H9 (cell line): Measurements from ENCODE around the gene SYT9. TPM values are rescaled to one million over a fixed set of nuclear protein-coding genes. Genes with fewer than 3 reads are reported as not detected.

Experiments used
- DNase-seq: peaks from one replicate; pipeline ENCODE4 v3.0.0-alpha.2; 2017
- H2AFZ ChIP-seq: one replicate; pipeline ENCODE4 v1.6.1; 2013; ENCODE audit warnings: mild to moderate bottlenecking, low read length, control low read depth, moderate library complexity
- H2AK5ac ChIP-seq: 2 replicates; pipeline ENCODE4 v1.6.1; 2013; ENCODE audit warnings: low read length, control low read depth, mixed read lengths; ENCODE audit not compliant: insufficient read length
- H2BK120ac ChIP-seq: one replicate; pipeline ENCODE4 v1.6.1; 2013; ENCODE audit warnings: low read depth, mild to moderate bottlenecking, low read length, control low read depth, inconsistent platforms; ENCODE audit not compliant: poor library complexity, severe bottlenecking
- H2BK12ac ChIP-seq: 2 replicates; pipeline ENCODE4 v1.6.1; 2013; ENCODE audit warnings: low read length, control low read depth, mixed read lengths, low read depth; ENCODE audit not compliant: insufficient read length
- H2BK15ac ChIP-seq: 2 replicates; pipeline ENCODE4 v1.6.1; 2013; ENCODE audit warnings: low read depth, low read length, control low read depth
- H2BK20ac ChIP-seq: one replicate; pipeline ENCODE4 v1.6.1; 2013; ENCODE audit warnings: low read depth, mild to moderate bottlenecking, low read length, control low read depth, inconsistent platforms; ENCODE audit not compliant: poor library complexity, severe bottlenecking
- H2BK5ac ChIP-seq: 2 replicates; pipeline ENCODE4 v1.6.1; 2013; ENCODE audit warnings: low read length, control low read depth, mixed read lengths; ENCODE audit not compliant: insufficient read length
- H3K14ac ChIP-seq: 2 replicates; pipeline ENCODE4 v1.6.1; 2013; ENCODE audit warnings: low read length, control low read depth; ENCODE audit not compliant: insufficient read depth
- H3K18ac ChIP-seq: 2 replicates; pipeline ENCODE4 v1.6.1; 2013; ENCODE audit warnings: low read depth, mild to moderate bottlenecking, mixed read lengths, low read length, control low read depth; ENCODE audit not compliant: insufficient read length
- H3K23ac ChIP-seq: 2 replicates; pipeline ENCODE4 v1.6.1; 2013; ENCODE audit warnings: low read length, control low read depth, mixed read lengths, low read depth; ENCODE audit not compliant: insufficient read length
- H3K23me2 ChIP-seq: 2 replicates; pipeline ENCODE4 v1.6.1; 2013; ENCODE audit warnings: low read depth, mild to moderate bottlenecking, mixed read lengths, low read length, control low read depth; ENCODE audit not compliant: insufficient read length, poor library complexity, severe bottlenecking
- H3K27ac ChIP-seq: 2 replicates; pipeline ENCODE4 v1.5.1; 2013; ENCODE audit warnings: low read length, control low read depth, mixed read lengths, low read depth; ENCODE audit not compliant: insufficient read length
- H3K27me3 ChIP-seq: 2 replicates; pipeline ENCODE4 v1.6.1; 2013; ENCODE audit warnings: low read length, control low read depth, inconsistent platforms; ENCODE audit not compliant: insufficient read depth
- H3K4ac ChIP-seq: 2 replicates; pipeline ENCODE4 v1.6.1; 2013; ENCODE audit warnings: low read depth, mild to moderate bottlenecking, control low read depth, inconsistent platforms, low read length, moderate library complexity
- H3K4me1 ChIP-seq: 2 replicates; pipeline ENCODE4 v1.6.1; 2013; ENCODE audit warnings: low read length, control low read depth, inconsistent platforms; ENCODE audit not compliant: insufficient read depth
- H3K4me2 ChIP-seq: 2 replicates; pipeline ENCODE4 v1.6.1; 2013; ENCODE audit warnings: low read length, control low read depth, mixed read lengths; ENCODE audit not compliant: insufficient read length, insufficient read depth
- H3K56ac ChIP-seq: 2 replicates; pipeline ENCODE4 v1.6.1; 2013; ENCODE audit warnings: low read depth, mild to moderate bottlenecking, mixed read lengths, low read length, control low read depth; ENCODE audit not compliant: insufficient read length
- H3K79me1 ChIP-seq: 2 replicates; pipeline ENCODE4 v1.6.1; 2013; ENCODE audit warnings: low read depth, mild to moderate bottlenecking, moderate library complexity, low read length, control low read depth, inconsistent platforms; ENCODE audit not compliant: insufficient read depth, poor library complexity, severe bottlenecking
- H3K79me2 ChIP-seq: 2 replicates; pipeline ENCODE4 v1.6.1; 2013; ENCODE audit warnings: low read length, control low read depth, inconsistent platforms; ENCODE audit not compliant: insufficient read depth
- H3K9ac ChIP-seq: 2 replicates; pipeline ENCODE4 v1.6.1; 2013; ENCODE audit warnings: low read length, control low read depth, mixed read lengths; ENCODE audit not compliant: insufficient read length; ENCODE audit errors: extremely low read depth
- H3K9me3 ChIP-seq: one replicate; pipeline ENCODE4 v1.6.1; 2013; ENCODE audit warnings: low read depth, low read length, inconsistent platforms; ENCODE audit not compliant: control insufficient read depth
- H3T11ph ChIP-seq: one replicate; pipeline ENCODE4 v1.6.1; 2013; ENCODE audit warnings: mild to moderate bottlenecking, low read length, control low read depth, inconsistent platforms
- H4K20me1 ChIP-seq: one replicate; pipeline ENCODE4 v1.6.1; 2013; ENCODE audit not compliant: control insufficient read depth, insufficient read length, insufficient read depth
- H4K5ac ChIP-seq: 2 replicates; pipeline ENCODE4 v1.6.1; 2013; ENCODE audit warnings: low read depth, mild to moderate bottlenecking, mixed read lengths, low read length, control low read depth; ENCODE audit not compliant: insufficient read length
- H4K8ac ChIP-seq: replicated peaks from 2 replicates; pipeline ENCODE4 v1.6.1; 2013; ENCODE audit warnings: low read length, control low read depth, mixed read lengths, low read depth; ENCODE audit not compliant: insufficient read length
- H4K91ac ChIP-seq: 2 replicates; pipeline ENCODE4 v1.6.1; 2013; ENCODE audit warnings: low read depth, mild to moderate bottlenecking, moderate library complexity, mixed read lengths, low read length, control low read depth; ENCODE audit not compliant: insufficient read length
- H3K27ac Mint-ChIP-seq, 3 experiments: 2 replicates in 2 of 3; 3 replicates in 1 of 3; pipeline ENCODE4 v1.8.0; 2020 to 2021; ENCODE audit warnings: mixed read lengths in 3 of 3, mild to moderate bottlenecking in 1 of 3, moderate library complexity in 1 of 3
- H3K27me3 Mint-ChIP-seq: 2 replicates; pipeline ENCODE4 v1.8.0; 2021; ENCODE audit warnings: low read depth, mild to moderate bottlenecking, moderate library complexity, mixed read lengths
- H3K36me3 Mint-ChIP-seq, 3 experiments: 2 replicates in 2 of 3; 3 replicates in 1 of 3; pipeline ENCODE4 v1.8.0; 2020 to 2021; ENCODE audit warnings: low read depth in 3 of 3, mixed read lengths in 3 of 3; ENCODE audit not compliant: insufficient read depth in 1 of 3
- H3K4me1 Mint-ChIP-seq, 2 experiments: 2 replicates each; pipeline ENCODE4 v1.8.0; 2020; ENCODE audit warnings: mixed read lengths in 2 of 2
- H3K4me3 Mint-ChIP-seq, 2 experiments: 2 replicates in 1 of 2; 3 replicates in 1 of 2; pipeline ENCODE4 v1.8.0; 2020 to 2021; ENCODE audit warnings: mild to moderate bottlenecking in 2 of 2, mixed read lengths in 2 of 2, moderate library complexity in 1 of 2
- H3K9me3 Mint-ChIP-seq, 2 experiments: 2 replicates in 1 of 2; 3 replicates in 1 of 2; pipeline ENCODE4 v1.8.0; 2020; ENCODE audit warnings: mild to moderate bottlenecking in 2 of 2, mixed read lengths in 2 of 2, moderate library complexity in 1 of 2
- CTCF ChIP-seq: fragments of 200-600 bp; sonication (generic); conservative IDR thresholded peaks from 3 replicates; pipeline ENCODE4 v1.8.0; 2021; ENCODE audit warnings: antibody characterized with exemption, mild to moderate bottlenecking
- WGBS: extraction: QIAGEN DNeasy Blood & Tissue Kit; methylation state at CpG from one replicate; pipeline ENCODE4 v1.1.7; 2013; ENCODE audit warnings: missing lambda C conversion rate, low lambda C conversion rate, mixed read lengths; ENCODE audit not compliant: insufficient read length; ENCODE audit errors: extremely low coverage; 5-methylcytosine and 5-hydroxymethylcytosine counted together
- total RNA-seq: library from RNA; stranded (reverse); gene quantifications from 2 replicates; pipeline ENCODE4 v1.2.1, GENCODE V29; 2021

The SYT9 gene
- total RNA-seq, 1 experiment from 2014 or later: 0.63 TPM

GRCh38 chr11:7253800-7254199, 2.1 kb downstream of the SYT9 start:
- Histone ChIP-seq H3K4me2 (no peak overlapping the region), H3K23ac (no peak overlapping the region), H3T11ph (no peak overlapping the region), H2AK5ac (no peak overlapping the region), H3K79me2 (no peaks in the 10 kb centered on the region), H4K5ac (no peak overlapping the region), H4K91ac (no peak overlapping the region), H3K27me3 (peaks cover 10% of the 10 kb centered on the region; the same call in 1 of the 2 replicates), H2BK20ac (no peak overlapping the region), H2BK120ac (no peak overlapping the region), H3K23me2 (peaks cover 10% of the 10 kb centered on the region), H3K4ac (no peak overlapping the region), H4K8ac (no peak overlapping the region), H3K4me1 (peaks cover 4% of the 10 kb centered on the region; the same call in 1 of the 2 replicates), H2BK15ac (no peak overlapping the region), H3K9me3 (no peaks in the 10 kb centered on the region), H3K14ac (no peak overlapping the region), H2BK12ac (no peak overlapping the region), H2BK5ac (no peak overlapping the region), H3K27ac (no peak overlapping the region), H3K79me1 (no peaks in the 10 kb centered on the region), H4K20me1 (no peaks in the 10 kb centered on the region), H3K56ac (no peak overlapping the region), H3K18ac (no peak overlapping the region), H3K9ac (no peak overlapping the region), H2AFZ (no peak overlapping the region)
- no peak for TF ChIP-seq CTCF
- H3K27ac Mint-ChIP-seq: no peak overlapping the region
- H3K9me3 Mint-ChIP-seq: no peaks in the 10 kb centered on the region; a peak in 1 of 5 replicates
- H3K36me3 Mint-ChIP-seq: no peaks in the 10 kb centered on the region; a peak in 1 of 7 replicates
- H3K4me1 Mint-ChIP-seq: peaks cover 13 to 18% of the 10 kb centered on the region in 2 experiments
- no peak for DNase-seq
- WGBS: no CpG with 5 or more reads among the region's 6 CpGs
- H3K4me3 Mint-ChIP-seq: peak overlapping the region; percentile 0 to 24; a peak in 1 of 5 replicates
- peaks cover 70% of the 10 kb centered on the region for H3K27me3 Mint-ChIP-seq
